ENCODE data around the gene ZNF679.
"Not testable (repeated sequence)": the region's sequence is repeated elsewhere in the genome, so short reads cannot be mapped to it uniquely, and the experiment has no call there.

Gene ZNF679

GRCh38 chr7:64228174-64228573 lies at the start of gene ZNF679:
Gene ZNF679, plus strand, starts transcription at chr7:64228474. Its CDS starts 20,644 bp downstream, at chr7:64249118.
- DNase-seq = not testable (repeated sequence)

DNA sequence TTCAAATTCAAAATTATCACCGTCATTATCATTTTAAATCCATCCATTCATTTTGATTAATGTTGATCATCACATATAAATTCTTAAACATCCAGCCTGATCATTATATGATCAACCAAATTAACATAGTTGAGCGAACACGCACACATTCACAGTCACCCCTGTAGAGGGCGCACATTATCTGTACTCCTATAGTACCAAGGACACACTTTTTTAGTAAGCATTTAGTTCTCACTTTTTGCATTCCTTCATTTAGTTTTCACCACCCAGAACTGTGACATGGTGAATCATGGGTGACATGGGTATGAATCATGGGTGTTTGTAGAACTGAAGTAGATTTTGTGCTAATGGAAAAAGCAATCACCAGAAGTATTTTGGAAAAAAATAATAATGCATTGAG lies 47.3 kb upstream of the ZNF679 start:
- DNase-seq = no peak

DNA sequence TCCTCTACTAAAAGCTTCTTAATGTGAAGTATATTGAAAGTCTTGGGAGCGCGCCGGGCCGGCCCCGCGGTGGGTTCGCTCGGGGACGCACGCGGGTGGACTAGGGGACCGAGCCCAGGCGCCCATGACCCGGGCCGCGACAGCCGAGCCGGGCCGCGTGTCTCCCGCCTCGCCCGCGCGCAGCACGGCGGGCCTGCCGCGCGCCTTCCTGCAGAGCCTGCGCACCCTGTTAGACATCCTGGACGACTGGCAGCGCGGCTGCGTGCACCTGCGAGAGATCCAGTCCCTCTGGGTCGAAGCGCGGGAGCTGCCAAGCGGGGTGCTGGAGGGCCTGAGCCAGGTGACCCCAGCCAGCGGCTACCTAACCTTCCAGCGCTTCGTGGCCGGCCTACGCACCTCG lies 46.7 kb upstream of the ZNF679 start:
- DNase-seq = no peak

DNA sequence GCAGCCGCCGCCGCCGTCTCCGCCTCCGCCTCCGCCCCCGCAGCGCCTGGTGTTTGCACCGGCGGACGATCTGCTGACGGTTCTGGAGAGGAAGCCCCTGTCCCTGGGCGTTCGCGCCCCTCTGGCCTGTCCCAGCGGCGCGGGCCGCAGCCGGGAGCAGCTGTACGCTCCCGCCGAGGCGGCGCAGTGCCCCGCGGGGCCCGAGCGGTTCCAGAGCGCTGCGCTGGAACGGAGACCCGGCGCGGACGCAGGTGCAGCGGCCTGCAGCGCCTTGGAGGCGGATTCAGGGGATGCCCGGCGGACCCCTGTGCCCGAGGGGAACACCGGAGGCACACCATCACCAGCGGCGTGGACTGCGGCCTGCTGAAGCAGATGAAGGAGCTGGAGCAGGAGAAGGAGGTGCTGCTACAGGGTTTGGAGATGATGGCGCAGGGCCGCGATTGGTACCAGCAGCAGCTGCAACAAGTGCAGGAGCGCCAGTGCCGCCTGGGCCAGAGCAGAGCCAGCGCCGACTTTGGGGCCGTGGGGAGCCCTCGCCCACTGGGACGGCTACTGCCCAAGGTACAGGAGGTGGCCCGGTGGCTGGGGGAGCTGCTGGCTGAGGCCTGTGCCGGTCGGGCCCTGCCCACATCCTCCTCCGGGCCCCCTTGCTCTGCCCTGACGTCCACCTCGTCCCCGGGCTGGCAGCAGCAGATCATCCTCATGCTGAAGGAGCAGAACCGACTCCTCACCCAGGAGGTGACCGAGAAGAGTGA lies 46.1 kb upstream of the ZNF679 start:
- DNase-seq = no peak

- peak in 2 of 4 experiments; percentile 8 to 17 for DNase-seq
Measured at GRCh38 chr7:64183126-64183742, 45.0 kb upstream of the ZNF679 start.

DNA sequence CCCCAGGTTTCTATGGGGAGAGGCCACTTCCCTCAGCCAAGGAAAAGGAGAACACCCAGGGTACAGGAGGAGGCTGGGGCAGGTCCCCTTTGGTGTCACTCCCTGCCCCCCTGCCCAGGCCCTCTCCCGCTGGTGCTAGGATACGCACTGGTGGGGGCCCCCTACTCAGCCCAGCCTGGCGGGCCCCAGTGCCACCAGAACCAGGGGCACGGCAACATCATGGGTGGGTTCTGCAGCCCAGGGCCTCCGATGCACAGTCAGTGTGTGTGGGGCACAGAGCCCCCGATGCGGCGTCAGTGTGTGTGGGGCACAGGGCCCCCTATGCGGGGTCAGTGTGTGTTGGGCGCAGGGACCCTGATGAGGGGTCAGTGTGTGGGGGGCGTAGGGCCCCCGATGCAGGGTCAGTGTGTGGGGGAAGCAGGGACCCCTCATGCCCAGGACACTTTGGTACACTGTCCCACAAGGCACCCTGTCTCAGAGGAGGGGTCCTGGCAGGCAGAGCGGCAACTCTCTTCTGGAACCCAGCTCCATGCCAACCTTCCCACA lies 44.4 kb upstream of the ZNF679 start:
- DNase-seq = no peak

DNA sequence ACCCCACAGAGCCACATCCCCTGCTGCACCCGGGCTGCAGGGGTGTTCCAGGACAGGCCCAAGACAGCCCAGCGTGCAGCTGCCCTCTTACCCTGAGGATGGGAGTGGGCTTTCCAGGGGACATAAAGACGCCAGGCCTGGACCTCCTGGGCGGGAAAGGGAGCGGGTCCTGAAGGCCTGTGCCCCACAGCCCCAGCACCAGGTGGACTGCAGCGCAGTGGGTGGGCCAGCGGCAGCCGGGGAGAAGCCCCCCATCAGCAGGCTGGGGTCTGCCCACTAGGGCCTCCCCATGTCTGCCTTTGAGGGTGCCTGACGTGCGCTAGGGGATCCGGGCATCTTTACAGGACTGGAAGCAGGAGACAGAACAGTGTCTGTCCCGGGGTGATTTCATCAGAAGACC lies 43.9 kb upstream of the ZNF679 start:
- no peak for DNase-seq

GRCh38 chr7:64187408-64187807 lies 40.9 kb upstream of the ZNF679 start:
- DNase-seq = no peak

GRCh38 chr7:64192148-64192704 lies 36.0 kb upstream of the ZNF679 start:
- DNase-seq = no peak

- DNase-seq = no peak
Measured at GRCh38 chr7:64192775-64193174, 35.5 kb upstream of the ZNF679 start.

DNA sequence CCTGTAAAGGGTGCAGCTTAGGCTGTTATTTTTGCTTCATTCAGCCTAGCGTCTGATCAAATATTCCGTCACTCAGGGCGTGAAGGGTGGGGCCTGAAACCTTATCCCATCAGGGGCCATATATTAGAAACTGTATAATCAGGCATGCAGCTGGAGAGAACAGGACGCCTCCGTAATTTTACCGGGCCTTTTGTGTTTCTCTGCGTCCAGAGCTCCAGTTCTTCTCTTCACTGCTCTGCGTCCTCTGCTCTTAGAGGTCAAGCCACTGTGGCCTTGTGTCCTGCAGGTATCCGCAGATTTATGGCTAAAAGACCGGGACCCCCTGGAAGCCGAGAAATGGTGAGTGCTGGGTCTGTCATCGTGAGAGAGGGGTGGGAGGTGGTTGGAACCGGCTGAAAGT lies 21.4 kb upstream of the ZNF679 start, which contains the start of gene ZNF735:
TSS of gene ZNF735 (plus strand) at position 301 of the 400 bp plus-strand sequence. CDS start at position 301, 0 bp downstream.
- DNase-seq = no peak

DNA sequence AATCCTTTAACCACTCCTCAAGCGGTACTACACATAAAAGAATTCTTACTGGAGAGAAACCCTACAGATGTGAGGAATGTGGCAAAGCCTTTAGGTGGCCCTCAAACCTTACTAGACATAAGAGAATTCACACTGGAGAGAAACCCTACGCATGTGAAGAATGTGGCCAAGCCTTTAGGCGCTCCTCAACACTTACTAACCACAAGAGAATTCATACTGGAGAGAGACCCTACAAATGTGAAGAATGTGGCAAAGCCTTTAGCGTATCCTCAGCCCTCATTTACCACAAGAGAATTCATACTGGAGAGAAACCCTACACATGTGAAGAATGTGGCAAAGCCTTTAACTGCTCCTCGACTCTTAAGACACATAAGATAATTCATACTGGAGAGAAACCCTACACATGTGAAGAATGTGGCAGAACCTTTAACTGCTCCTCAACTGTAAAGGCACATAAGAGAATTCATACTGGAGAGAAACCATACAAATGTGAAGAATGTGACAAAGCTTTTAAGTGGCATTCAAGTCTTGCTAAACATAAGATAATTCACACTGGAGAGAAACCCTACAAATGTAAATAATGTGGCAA lies 8.5 kb upstream of the ZNF679 start:
- DNase-seq = not testable (repeated sequence)

GRCh38 chr7:64223366-64223765 lies 4.9 kb upstream of the ZNF679 start:
- no peak for DNase-seq

- DNase-seq = no peak
Measured at GRCh38 chr7:64266341-64266919, 38.2 kb downstream of the ZNF679 start.

DNA sequence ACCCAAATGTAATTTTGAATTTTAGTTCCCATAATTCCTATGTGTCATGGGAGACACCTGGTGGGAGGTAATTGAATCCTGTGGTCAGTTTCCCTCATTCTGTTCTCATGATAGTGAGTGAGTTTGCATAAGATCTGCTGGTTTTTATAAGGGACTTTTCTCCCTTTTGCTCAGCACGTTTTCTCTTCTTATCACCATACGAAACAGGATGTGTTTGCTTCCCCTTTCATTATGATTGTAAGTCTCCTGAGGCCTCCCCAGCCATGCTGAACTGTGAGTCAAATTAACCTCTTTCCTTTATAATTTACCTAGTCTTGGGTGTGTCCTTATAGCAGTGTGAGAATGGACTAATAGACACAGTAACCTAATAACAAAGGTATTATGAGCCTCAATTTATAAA lies 49.4 kb downstream of the ZNF679 start:
- DNase-seq = no peak

- no peak for DNase-seq
Measured at GRCh38 chr7:64294701-64295420, 66.6 kb downstream of the ZNF679 start.

DNA sequence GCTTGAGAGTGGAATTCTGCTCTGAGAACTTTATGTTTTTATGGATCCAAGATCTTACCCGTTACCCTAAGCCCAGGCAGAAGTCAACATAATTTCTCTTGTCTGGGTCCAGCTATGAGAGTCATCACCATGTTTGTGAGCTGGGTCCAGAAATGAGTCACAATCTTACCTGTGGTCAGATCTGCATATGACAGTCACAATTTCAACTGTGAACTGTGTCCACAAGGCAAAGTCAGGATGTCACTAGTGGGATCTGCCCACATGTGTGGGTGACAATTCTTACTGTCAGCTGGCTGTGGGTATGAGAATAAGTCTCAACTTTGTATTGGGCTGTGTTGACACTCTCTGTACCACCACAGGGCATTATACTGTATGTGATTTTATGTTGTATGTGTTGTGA lies 69.1 kb downstream of the ZNF679 start:
- DNase-seq = not testable (repeated sequence)

DNA sequence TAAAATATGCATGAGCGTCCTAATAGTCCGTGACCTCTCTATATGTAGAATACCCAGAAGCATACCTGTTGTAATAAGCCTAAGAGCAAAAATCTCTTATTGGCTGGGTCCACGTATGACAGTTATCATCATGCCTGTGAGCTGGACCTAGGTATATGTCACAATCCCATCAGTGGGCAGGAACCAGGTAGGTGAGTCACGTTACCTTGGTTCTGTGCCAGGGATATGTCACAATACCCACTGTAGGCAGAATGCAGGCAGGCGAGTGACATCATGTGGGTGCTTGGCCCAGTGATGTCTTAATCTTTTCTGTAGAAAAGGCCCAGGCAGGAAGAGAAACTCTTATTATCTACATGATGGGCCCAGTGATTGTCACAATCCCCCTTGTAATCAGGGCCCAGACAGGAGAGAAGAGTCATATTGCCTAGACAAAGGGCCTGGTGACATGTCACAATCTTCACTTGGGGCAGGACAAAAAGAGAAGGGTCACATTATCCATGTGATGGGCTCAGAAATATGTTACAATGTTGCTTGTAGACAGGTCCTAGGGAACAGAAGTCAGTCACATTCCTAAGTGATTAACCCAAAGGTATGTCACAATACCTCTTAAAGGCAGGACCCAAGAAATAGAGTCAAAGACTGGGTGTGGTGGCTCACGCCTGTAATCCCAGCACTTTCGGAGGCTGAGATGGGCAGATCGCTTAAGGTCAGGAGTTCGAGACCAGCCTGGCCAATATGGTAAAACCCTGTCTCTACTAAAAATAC lies 72.5 kb downstream of the ZNF679 start:
- no peak for DNase-seq

DNA sequence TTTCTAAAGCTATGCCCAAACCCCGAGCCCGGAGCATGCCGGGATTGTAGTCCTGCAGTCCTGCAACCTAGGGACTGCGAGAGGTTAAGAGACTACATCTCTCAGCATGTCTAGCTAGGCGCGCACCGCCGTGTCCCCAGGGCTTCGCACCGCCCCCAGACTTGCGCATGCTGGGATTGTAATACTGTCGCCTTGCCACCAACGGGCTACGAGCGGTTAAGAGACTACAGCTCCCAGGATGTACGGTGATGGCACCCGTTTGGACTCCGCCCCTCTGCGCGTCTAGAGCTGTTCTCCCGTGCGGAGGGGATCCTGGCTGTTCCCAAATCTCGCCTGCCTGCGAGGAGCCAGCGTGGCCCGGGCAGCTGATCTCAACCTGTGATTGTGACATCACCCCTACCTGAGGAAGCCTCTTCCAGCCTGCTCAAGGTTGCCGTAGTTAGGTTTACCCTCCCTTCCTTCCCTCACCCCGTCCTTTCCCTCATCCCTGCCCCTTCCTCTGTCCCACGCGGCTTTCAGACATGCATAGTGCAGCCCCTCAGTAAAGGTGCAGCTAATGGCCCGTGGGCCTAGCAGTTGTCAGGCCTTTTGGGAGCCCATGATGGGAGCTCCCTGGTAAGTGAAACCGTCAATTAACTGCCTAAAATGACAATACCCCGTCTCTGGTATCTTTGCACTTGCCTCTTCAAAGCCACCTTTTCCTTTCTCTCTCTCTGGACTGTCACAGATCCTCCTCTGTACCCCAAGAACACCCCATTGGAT lies 79.2 kb downstream of the ZNF679 start:
- peak; percentile 78 to 88 (median 86) for DNase-seq

DNA sequence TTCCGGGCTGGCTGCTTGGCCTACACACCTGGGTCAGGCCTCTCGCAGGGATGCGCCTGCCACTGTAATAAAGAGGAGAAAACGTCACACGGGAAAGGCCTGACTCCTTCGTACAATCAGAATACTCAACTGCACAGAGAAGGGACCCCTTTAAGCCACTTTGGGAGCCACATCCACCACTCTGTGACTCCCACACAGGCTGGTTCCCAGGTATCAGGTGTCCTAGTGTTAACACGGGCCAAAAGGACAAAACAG lies 79.7 kb downstream of the ZNF679 start:
- DNase-seq = no peak

DNA sequence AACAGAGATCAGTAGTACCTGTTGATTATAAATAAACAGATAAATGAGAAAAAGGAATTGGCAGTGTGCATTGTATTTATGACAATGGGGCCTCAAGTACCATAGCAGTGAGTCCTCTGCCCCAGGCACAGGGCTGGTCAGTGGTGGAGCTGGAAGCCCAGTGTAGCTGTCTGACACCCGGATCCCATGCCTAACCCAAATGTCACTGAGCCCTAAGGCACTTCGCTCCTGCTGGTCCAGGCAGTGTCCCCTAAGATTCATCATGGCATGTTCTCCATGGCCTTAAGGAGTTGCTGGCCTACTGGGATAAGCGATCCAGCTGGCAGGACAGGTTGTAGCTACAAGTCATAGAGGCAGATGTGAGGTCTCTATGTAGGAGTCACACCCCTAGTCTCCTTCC lies 82.2 kb downstream of the ZNF679 start:
- DNase-seq = no peak

All from activated CD4-positive, CD25-positive, alpha-beta regulatory T cell (primary cell).